G401 (cell line): ENCODE data around the gene ZNF692. TPM values are rescaled to one million over a fixed set of nuclear protein-coding genes. Genes with fewer than 3 reads are reported as not detected.
"Not testable (repeated sequence)": the region's sequence is repeated elsewhere in the genome, so short reads cannot be mapped to it uniquely, and the experiment has no call there.

Source experiments
- DNase-seq: peaks from one replicate; pipeline ENCODE4 v3.0.0-alpha.2; 2015; ENCODE audit warnings: low spot score
- in situ Hi-C: cut with HindIII; loops from 2 replicates; pipeline ENCODE4 v1.10.0; 2016; ENCODE audit warnings: low sequenced_read_pairs, mixed read lengths
- total RNA-seq: library from RNA; depleted of rRNA; stranded (reverse); fragments of >200 nt; shearing (Covaris generic); gene quantifications from 2 replicates; pipeline ENCODE4 v1.2.3, GENCODE V29; 2014

Gene ZNF692
- total RNA-seq, 1 experiment from 2014 or later: 7.9 TPM

GRCh38 chr1:248884632-248885295 is 25.9 kb upstream of the ZNF692 start:
- in situ Hi-C loops: no loop called here
- no peak for DNase-seq

DNA sequence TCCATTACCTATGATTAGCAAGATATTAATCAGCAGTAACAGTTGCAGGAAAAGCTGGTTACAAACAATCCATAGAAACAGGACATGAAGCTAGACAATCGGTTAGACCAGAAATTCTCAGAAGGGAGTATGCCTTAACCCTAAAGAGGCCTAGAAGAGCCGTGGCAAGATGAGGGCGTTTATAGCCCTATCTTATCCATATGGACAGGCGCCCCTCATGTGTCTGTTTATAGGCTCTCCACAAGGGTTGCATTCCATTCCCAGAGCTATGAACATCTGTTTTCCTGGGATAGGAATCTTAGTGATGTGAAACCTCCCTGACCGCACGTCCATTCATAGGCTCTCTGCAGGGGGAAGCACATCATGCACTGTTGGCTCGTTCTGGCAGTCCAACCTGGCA is 23.5 kb upstream of the ZNF692 start:
- in situ Hi-C loops, DNase-seq: not testable (repeated sequence)

DNA sequence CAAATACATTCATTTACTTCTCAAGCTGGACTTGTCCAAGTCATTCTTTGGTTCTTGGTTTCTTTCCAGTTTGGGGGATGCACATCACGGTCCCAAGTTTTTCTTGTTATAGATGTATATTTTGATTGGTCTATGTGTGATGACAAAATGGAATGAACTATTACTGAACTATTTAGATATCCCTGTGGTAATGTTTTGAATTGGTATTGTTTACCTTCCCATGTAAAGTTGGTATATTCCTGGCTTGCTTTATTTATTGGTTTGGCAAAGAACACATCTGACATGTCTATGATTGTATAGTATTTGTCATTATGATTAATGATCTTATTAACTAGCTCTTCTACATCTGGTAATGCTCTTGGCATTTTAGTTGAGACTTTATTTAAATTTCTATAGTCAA is 22.4 kb upstream of the ZNF692 start:
- DNase-seq: no peak
- in situ Hi-C loops: no loop called here

DNA sequence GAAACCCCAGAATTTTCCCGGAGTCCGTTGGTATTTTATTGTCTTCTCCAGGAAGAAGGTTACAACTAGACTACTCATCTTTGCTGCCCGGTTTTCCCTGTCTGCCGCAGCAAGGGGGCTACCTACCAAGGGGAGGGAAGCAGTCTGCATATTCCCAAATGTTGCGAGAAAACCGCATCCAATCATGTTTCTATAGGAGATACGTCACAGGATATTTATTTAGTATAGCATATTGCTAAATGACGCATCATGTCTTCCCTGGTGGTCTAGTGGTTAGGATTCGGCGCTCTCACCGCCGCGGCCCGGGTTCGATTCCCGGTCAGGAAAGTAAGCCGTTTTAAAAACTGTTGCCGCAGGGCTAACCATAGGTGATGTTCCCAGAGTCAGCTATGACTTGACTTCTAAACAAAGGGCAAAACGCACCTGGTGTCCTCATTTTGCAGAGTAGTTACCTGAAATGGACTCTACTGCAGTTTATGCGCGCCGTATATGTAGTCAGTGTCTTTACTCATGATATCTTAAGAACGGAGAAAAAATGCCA is 15.2 kb upstream of the ZNF692 start:
- in situ Hi-C loops: no loop called here
- peak; percentile 94 for DNase-seq

DNA sequence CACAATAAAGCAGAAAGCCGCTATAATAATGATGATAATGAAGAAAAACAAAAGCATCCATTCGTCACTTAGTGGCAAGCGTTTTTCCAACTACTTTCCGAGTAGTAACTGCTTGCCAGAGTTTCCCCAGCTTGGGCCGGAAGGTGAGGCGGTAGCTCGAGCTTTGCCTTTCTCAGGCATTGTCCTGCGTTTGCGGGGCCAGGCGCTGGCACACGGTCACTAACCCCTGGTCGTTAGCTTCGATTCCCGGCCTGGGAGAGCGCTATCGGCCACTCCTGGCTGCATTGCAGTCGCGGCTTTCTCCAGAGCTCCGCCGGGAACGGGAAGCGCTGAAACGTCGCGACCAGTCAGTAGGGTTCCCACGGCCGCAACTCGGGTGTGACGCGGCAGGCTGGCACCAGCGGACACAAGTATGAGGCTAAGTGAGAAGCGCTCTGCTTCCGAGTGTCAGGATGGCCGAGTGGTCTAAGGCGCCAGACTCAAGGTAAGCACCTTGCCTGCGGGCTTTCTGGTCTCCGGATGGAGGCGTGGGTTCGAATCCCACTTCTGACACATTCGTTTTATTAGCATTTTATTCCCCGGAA is 14.6 kb upstream of the ZNF692 start:
- in situ Hi-C loops: no loop called here
- peak; percentile 98 for DNase-seq

- peak; percentile 80 for DNase-seq
- in situ Hi-C loops: no loop called here
Observed at GRCh38 chr1:248872752-248873408, 14.0 kb upstream of the ZNF692 start.

GRCh38 chr1:248871837-248872401 is 13.0 kb upstream of the ZNF692 start:
- in situ Hi-C loops: no loop called here
- DNase-seq: no peak

DNA sequence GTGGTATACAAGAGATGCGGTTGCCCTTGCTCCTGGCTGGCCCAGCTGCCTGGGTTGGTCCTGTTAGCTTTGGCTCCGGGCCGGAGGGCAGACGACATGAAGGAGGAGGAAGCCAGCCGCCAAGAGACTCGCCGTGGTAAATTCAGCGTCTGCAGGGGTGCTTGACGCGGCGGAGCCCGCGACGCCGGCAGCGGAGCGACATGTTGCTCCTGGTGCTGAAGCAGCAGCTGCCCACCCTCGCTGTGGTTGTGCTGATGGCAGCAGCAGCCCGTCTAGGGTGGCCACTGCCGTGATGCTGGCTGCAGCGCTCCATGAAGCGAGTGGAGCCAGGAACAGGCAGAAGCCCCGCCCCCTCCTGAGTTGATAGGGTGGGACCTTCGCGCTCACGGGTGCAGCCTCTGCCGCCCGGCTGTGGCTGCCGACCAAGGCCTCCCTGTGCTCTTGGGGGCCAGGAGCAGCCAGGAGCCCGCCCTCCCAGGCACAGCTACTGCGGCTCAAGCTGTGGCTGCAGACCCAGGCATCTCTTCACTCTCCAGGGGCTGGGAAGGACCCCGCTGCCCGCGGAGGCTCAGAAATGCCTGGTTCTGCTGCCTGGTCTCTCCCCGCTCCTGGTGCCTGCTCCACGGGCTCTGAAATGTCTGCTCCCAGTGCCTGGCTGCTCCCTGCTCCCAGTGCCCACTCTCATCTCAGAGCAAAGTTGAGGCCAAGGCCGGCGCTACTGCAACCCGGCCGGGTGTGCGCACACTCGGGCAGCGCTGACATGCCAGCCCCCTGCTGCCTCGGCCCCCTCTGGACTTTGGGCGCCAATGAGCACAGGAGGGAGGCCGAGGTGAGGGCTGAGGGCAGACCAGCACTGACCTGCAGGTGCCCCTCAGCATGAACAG is 4.4 kb upstream of the ZNF692 start:
- in situ Hi-C loops: no loop called here
- DNase-seq: peak; percentile 95

GRCh38 chr1:248862695-248862997 is 3.8 kb upstream of the ZNF692 start:
- in situ Hi-C loops: no loop called here
- DNase-seq: no peak

- no peak for DNase-seq
- in situ Hi-C loops: no loop called here
Observed at GRCh38 chr1:248861616-248862015, 2.7 kb upstream of the ZNF692 start.

GRCh38 chr1:248860007-248860406 is 1.1 kb upstream of the ZNF692 start:
- DNase-seq: no peak
- in situ Hi-C loops: no loop called here

- in situ Hi-C loops: no loop called here
- DNase-seq: peak; percentile 49
Observed at GRCh38 chr1:248858096-248858890, 592 bp downstream of the ZNF692 start.

- in situ Hi-C loops: no loop called here
- DNase-seq: no peak
Observed at GRCh38 chr1:248857749-248858095, 1.2 kb downstream of the ZNF692 start.

- in situ Hi-C loops: no loop called here
- DNase-seq: no peak
Observed at GRCh38 chr1:248857201-248857600, 1.7 kb downstream of the ZNF692 start.

- in situ Hi-C loops: no loop called here
Observed at GRCh38 chr1:248856176-248856575, 2.7 kb downstream of the ZNF692 start.

DNA sequence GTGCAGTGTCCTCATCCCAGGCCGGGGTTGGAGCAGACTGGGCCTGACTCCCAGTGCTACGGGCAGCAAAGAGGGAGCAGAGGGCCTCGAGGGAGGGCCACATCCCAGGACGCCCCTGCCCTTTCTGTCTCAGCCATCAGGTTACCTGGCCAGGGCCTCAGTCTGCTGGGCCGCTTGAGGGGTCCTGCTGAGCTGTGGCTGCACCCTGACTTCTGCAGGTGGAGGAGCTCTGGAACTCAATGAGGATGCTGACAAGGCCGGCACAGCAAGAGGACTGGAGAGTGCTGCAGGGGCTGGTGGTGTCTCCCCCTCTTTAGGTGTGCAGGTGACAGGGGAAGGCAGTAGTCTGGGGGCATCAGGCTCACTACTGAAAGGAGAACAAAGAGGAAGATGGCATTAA is 3.3 kb downstream of the ZNF692 start:
- DNase-seq: no peak

More at GRCh38 chr1:248856176-248856575, 2.7 kb downstream of the ZNF692 start:
- no peak for DNase-seq

GRCh38 chr1:248853663-248854375 is 5.1 kb downstream of the ZNF692 start:
- in situ Hi-C loops: no loop called here
- DNase-seq: no peak

More for the DNA sequence above, 3.3 kb downstream of the ZNF692 start:
- in situ Hi-C loops: no loop called here
